GM12873 (cell line): Measurements from ENCODE around the gene OR2T11.
"Not testable (repeated sequence)": the region's sequence is repeated elsewhere in the genome, so short reads cannot be mapped to it uniquely, and the experiment has no call there.

Experiments
- TF ChIP-seq, protein P1 (sequence below): IDR thresholded peaks from 2 replicates; pipeline ENCODE4 v1.5.1; 2012; ENCODE audit warnings: low read depth, mild to moderate bottlenecking, moderate library complexity, low read length, control low read depth; ENCODE audit not compliant: insufficient read depth; ENCODE audit errors: missing control alignments

Gene OR2T11

DNA sequence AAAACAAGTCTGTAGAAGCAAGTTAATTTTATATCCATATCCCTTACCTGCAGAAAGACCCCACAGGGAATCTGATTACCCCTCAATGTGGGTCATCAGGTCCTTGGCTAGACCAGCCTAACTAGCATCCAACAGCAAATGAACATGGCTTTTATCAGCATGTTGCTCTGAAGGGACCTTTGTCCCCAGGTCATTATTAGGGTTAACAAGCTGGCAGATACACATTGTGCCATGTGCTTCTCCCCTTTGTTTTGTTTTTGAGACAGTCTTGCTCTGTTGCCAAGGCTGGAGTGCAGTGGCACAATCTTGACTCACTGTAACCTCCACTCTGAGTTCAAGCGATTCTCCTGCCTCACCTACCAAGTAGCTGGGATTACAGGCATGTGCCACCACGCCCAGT, at the start of gene OR2T11:
Gene OR2T11, minus strand, starts transcription at position 101 of the 400 bp plus-strand sequence. CDS start 7,963 bp downstream, outside the sequence.
- TF ChIP-seq, protein P1, sequence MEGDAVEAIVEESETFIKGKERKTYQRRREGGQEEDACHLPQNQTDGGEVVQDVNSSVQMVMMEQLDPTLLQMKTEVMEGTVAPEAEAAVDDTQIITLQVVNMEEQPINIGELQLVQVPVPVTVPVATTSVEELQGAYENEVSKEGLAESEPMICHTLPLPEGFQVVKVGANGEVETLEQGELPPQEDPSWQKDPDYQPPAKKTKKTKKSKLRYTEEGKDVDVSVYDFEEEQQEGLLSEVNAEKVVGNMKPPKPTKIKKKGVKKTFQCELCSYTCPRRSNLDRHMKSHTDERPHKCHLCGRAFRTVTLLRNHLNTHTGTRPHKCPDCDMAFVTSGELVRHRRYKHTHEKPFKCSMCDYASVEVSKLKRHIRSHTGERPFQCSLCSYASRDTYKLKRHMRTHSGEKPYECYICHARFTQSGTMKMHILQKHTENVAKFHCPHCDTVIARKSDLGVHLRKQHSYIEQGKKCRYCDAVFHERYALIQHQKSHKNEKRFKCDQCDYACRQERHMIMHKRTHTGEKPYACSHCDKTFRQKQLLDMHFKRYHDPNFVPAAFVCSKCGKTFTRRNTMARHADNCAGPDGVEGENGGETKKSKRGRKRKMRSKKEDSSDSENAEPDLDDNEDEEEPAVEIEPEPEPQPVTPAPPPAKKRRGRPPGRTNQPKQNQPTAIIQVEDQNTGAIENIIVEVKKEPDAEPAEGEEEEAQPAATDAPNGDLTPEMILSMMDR, result not testable (repeated sequence)

- TF ChIP-seq, protein P1, result no peak
Measured at GRCh38 chr1:248681651-248682050, 46.8 kb upstream of the OR2T11 start.

GRCh38 chr1:248670003-248670402, 35.1 kb upstream of the OR2T11 start:
- TF ChIP-seq, protein P1, result no peak

- TF ChIP-seq, protein P1, result not testable (repeated sequence)
Measured at GRCh38 chr1:248655354-248655753, 20.5 kb upstream of the OR2T11 start, which contains the start of gene OR2T27. TSS of gene OR2T27 (minus strand) at chr1:248655528. CDS start at chr1:248650884, 4,644 bp downstream.

GRCh38 chr1:248645178-248645577, 10.3 kb upstream of the OR2T11 start, which contains the start of gene OR2T35:
TSS of gene OR2T35 (minus strand) at chr1:248645278. CDS start at chr1:248639258, 6,020 bp downstream.
- TF ChIP-seq, protein P1, result not testable (repeated sequence)

DNA sequence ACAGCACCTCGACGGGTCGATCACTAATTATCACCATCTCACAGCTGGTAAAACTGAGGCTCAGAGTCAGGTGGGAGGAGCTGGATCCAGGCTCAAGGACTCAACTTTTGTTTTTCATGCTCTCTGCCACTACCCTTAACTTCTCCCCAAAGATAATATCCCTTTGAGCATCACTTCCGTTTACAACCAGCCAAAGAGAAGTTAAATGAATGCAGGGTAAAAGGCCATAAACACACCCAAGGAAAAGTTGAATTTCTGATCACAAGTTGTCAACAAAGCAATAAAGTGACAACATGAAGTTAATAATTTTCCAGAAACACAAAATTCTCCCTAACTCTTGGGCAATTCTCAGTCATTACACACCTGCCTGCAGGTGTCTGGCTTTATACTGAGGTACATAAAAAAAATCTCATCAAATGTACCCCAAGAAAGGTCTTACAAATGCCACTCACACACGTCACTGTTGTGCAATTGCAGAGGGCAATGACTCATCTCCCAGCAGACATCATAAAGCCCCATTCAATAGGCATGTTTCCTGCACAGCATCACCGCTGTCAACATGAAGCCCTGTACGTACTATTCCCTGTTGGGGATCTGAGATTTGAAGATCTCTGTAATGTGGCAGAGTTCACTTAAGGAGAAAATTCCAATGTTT, 3.4 kb downstream of the OR2T11 start:
- TF ChIP-seq, protein P1, result no peak

GRCh38 chr1:248630551-248630950, 4.3 kb downstream of the OR2T11 start:
- TF ChIP-seq, protein P1, result no peak
